ENCODE data around the gene PPP1R3G.
"Not testable (repeated sequence)": the region's sequence is repeated elsewhere in the genome, so short reads cannot be mapped to it uniquely, and the experiment has no call there.

Gene PPP1R3G

DNA sequence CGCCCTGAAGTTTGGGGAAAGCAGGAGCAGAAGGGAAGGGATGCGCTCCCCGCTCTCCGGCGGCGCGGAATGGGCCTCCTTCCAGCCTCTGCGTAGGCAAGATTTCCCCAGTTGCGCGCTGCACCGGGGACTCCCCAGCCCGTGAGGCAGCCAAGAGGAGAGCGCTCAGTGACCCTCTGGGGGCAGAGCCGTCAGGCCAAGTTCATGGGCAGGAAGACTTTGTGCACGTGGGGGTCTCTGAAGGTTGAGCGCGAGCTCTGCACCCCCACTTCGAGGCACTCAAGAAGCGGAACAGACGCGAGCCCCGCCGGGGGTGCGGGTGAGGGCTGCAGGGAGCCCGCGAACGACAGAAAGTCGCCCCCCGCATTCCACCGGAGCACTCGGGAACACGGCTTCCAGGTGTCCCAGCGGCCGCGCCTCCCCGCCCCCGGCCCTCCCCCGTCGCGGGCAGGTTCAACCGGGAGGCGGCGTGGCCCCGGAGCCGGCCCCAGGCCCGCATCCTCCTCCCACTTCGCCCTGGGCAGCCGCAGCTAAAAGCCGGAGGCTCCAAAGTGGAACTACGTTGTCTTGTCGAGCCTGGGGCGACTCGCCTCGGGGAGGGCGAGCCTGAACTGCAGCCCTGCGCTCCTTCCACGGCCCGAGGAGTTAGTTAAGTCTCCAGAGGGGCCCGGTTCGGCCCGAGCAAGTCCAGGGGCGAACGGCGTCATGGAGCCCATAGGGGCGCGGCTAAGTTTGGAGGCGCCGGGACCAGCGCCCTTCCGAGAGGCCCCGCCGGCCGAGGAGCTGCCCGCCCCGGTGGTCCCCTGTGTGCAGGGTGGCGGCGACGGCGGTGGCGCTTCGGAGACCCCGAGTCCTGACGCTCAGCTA, at the start of gene PPP1R3G:
TSS of gene PPP1R3G (plus strand) at position 561 of the 867 bp plus-strand sequence. CDS start at position 706, 145 bp downstream.
- no peak for DNase-seq

DNA sequence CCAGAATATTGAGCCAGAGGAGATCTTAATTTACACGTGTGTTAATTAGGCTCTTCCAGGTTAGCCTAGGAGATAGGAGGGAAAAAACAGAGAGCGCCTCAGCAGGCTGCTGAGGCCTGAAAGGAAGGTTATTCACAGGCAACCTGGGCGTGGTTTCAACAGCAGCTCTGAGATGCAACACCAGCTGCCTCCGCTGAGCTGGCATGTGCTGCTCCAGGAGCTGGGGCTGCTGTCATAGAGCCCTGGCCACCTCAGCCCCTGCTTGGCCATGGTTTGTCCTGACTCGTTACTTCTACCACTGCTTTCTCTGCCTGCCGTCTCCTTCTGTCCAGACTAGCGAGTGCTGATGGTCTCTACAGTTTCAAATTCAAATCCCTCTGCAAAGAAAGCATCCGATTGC, 48.9 kb upstream of the PPP1R3G start:
- DNase-seq: peak; percentile 36

DNA sequence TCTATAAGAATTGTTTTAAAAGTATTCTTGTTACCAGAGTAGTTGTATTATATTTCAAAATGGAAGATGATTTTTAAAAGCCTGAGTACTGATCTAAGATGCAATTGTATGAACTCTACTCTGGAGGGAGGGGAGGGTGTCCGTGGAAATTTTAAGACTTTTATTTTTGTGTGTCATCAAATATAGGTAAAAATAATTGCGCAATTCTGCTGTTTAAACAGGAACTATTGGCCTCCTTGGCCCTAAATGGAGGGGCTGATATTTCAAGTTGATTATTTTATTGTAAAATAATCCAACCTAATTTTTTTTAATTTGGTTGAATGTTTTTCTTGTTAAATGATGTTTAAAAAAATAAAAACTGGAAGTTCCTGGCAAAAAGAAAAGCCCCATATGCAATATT, 43.2 kb upstream of the PPP1R3G start:
- no peak for DNase-seq

DNA sequence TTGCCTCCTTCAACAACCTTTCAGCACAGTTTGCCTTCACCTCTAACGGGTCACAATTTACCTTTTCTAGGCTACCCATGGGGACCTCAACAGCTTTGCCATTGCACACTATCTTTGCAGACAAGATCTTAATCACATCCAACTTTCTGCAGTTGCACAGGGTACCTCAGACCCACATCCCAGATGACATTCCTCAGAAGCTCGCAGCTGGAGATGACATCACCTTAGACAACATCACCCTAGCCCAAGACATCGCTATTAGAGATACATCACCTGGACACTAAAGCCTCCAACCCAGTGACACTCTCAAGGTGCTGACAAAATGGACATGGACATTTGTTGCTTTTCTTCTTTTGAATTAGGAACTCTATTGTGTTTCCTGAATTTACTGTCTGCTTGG, 42.7 kb upstream of the PPP1R3G start:
- DNase-seq: no peak

DNA sequence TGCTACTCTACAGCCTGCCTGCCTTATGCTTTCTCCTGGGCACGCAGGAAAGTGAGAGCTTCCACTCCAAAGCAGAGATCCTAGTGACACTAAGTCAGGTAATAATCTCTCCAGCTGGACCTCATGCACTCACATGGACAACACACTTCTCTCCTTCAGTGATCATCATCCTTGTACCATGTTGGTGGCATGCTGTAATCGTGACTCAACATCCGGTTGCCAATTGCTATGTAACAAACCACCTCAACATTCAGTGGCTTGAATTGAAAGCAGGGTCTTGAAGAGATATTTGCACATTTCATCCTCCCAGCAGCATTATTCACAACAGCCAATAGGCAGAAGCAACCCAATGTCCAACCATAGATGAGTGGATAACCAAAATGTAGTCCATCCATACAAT, 40.3 kb upstream of the PPP1R3G start:
- DNase-seq: no peak

DNA sequence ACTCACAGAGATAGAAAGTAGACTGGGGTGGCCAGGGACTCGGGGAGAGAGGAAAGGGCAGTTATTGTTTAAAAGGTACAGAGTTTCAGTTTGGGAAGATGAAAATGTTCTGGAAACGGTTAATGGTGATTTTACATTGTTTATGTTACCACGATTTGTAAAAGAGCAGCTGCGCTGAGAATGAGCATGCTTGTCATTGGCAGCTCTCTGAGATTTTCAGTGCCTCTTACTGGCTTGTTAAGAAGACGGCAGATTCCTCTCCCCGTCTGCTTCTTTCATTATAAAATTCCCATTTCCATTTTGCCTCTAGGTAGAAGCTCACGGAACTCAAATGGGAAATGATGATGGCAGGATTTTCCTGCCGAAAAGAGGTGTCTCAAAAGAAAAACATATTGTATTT, 39.7 kb upstream of the PPP1R3G start:
- DNase-seq: no peak

DNA sequence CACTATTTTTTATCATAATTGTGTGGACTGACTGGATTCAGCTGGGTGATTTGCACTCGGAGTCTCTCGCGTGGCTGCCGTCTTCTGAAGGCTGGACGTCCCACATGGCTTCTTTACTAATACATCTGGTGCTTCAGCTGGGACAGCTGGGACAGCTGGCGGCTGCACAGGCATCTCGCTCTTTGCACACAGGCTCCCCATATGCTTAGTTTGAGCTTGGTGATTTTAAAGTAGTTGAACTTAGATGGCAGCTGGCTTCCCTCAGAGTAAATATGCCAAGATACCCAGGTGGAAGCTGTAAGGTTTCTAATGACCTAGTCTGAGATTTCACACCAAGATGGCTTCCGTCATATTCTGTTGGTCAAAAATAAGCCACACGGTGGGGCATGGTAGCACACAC, 38.7 kb upstream of the PPP1R3G start:
- no peak for DNase-seq

DNA sequence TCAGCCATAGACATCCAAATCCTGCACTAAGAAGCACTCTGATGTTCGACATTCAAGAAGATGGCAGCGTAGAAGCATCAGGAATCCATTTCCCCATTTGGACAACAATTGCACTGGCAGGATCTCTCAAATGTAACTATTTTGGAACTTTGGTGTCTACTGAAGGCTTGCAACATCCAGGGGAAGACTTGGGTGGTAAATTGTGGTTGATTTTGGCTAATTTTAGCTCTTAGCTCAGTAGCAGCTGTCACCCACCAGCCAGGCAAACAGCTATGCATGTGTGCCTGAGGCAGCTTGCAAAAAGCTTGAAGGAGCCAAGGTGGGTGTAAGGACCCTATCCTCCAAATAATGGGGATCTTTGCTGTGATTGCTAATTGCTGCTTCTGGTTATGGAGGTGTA, 35.1 kb upstream of the PPP1R3G start:
- no peak for DNase-seq

DNA sequence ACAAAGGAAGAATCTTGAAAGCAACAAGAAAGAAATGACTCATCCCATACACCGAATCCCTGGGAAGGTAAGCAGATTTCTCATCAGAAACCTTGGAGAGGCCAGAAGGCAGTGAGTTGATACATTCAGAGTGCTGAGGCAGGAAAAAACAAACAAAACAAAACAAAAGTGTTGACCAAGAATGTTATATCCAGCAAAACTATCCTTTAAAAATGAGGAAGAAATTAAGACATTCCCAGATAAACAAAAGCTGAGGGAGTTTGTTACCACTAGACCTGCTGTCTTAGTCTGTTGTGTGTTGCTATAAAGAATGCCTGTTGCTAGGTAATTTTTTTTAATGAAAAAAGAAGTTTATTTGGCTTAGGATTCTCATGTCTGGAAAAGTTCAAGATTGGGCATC, 33.7 kb upstream of the PPP1R3G start:
- no peak for DNase-seq

DNA sequence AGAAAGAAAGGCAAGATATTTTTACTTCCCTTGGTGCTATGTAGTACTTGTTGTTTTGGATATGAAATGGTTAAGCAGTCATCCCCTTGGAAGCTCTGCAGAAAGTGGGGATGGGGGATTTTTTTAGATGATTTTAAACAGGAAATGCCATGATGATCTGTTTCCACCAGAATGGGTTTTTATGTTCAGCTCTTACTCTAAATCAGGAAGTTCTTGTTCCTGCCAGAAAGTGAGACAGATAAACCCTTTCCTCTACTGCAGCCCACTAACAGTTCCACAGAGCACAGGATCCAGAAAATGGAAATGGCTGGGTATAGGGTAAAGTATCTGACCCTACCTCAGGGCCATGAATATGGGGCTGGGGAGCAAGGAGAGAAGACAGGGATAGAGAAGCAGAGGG, 32.1 kb upstream of the PPP1R3G start:
- no peak for DNase-seq

DNA sequence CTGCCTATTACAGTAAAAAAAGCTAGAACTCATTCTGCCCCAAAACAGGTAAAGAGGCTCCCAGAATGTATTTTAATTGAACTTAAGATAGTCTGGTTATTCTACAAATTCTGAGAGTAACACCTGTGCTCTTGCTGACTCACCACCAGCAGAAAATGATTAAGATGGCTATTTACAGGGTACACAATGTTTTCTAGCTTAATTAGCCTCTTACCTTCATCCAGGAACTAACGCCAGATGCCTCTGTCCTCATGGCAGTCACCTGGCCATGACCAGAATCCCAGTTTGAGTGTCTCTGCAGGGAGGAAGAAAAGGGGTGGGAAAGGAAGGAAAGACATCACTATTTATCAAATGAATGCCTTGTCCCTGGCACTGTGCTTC, 31.3 kb upstream of the PPP1R3G start:
- no peak for DNase-seq

DNA sequence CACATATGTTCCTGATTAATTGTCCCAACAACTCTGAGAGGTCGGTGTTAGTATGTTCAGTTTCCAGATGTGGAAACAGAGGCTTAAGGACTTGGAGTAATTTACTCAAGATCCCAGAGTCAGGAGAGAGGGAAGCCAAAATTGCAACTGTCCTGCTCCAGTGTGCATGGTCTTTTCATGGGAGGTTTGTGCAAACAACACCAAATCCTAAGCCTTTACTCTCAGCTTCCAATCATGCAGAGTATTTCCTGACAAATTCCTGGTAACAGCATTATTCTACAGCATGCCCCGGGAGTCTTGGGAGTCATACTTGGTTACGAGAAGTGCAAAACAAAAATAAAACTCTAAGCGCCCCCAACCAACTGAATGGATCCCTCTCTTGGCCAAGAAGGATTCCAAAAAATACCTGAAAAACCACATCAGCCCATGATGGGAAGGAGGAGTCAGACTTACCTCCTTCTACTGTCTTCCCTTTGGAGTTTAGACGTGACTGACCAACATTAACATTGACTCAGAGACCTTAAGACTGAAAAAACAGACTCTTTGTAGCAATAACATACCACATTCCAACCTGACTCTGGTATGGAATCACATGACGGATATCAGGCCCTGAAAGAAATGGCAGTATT, 30.8 kb upstream of the PPP1R3G start:
- DNase-seq: no peak

DNA sequence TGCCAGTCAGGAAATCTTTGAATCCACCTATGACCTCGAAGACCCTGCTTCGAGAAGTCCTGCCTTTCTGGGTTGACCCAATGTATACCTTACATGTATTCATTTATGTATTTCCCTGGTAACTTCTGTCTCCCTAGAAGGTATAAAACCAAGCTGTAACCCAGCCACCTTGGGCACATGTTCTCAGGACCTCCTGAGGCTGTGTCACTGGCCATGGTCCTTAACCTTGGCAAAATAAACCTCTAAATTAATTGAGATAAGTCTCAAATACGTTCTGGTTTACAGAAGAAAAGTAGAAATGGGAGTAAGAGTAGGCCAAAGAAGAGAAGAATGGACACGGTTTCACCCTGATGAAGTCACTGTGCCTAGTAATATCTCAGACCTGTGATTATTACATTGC, 30.0 kb upstream of the PPP1R3G start:
- DNase-seq: no peak

DNA sequence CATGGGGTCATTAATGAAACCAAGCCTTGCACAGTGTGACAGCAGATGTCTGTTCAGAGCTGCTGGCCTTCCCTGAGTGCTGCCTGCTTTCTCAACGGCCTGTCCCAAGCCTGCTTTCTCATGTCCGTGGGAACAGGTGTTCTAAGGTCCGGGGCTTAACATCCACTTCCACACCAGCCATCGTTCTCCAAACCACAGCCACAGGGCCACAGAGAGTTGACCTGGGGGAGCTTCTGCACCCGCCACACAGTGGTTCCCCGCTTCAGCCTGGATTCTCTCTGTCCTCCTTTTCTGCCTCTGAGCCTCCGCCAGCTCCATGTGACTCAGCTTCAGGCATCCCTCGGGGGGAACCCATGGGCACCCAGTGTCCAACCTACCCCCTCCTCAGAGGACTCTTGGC, 26.9 kb upstream of the PPP1R3G start:
- DNase-seq: no peak

DNA sequence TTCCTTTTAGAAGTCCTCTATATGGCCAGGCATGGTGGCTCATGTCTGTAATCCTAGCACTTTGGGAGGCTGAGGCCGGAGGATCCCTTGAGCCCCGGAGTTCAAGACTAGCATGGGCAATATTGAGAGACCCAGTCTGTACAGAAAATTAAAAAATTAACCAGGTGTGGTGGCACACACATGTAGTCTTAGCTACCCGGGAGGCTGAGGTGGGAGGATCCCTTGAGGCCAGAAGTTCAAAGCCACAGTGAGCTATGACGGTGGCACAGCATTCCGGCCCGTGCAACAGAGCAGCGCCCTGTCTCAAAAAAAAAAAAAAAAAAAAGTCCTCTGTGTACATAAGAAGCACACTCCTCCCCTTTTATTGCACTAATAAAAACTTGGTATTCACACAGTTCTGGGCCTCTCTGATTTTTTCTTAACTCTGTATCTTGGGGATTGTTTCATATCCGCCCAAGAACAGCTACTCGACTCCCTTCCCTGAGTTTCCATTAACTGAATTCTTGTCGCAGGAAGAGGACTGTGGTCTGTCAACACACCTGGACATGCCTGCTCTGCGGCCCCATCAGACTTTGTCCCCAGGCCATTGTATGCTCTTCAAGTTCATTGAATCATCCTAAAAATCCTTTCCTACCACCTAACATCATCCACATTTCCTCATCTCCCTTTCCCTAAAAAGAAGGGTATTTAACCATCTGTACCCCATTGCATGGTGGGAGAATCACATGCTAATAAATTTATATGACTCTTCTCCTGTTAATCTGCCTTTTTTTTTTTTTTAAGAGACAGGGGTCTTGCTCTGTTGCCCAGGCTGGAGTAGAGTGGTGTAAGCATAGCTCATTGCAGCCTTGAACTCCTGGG, 25.9 kb upstream of the PPP1R3G start:
- no peak for DNase-seq

DNA sequence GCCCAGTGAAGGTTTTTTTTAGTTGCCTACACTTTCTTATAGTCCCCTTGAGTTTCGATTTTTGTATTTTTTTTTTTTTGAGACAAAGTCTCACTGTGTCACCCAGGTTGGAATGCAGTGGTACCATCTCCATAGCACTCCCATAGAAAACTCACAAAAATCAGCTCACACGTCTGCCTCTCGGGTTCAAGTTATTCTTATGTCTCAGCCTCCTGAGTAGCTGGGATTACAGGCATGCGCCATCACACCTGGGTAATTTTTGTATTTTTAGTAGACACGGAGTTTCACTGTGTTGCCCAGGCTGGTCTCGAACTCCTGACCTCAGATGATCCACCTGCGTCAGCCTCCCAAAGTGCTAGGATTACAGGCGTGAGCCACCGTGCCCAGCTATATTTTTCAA, 24.7 kb upstream of the PPP1R3G start:
- DNase-seq: not testable (repeated sequence)

DNA sequence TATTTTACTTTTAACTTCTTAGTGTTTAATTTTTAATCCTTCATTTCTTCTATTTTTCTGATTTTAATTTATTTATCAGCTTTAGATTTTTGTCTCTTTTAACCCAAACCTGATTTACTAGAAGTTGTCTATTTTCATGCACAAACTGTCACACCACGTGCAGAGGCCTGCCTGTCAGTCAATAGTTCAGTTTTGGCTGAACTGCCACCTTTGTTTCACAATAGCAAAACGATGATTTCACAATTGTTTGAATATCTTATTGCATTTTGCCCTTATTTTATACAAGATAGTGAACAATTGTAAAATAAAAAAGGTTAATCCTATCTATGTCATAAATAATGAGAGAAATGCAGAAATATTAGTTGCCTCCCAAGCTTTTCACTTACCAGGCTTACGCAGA, 24.0 kb upstream of the PPP1R3G start:
- no peak for DNase-seq

DNA sequence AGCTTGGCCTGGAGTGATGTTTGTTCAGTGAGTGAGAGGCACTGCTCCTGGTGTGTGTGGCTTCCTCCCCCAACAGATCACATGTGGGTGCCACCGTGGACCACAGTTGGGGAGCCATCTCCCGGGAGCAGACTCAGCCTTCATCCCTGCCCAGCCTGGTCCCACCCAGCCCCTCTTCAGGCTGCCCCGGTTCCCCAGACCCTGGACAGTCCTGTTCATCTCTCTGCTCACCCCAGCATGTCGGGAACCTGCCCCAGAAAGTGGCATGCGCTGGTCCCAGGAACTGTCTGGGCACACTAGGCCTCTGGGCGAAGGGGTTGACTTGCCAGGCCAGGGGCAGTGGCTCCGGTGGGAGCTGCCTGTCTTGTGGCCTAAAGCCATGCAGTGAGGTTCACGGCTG, 21.5 kb upstream of the PPP1R3G start:
- no peak for DNase-seq

DNA sequence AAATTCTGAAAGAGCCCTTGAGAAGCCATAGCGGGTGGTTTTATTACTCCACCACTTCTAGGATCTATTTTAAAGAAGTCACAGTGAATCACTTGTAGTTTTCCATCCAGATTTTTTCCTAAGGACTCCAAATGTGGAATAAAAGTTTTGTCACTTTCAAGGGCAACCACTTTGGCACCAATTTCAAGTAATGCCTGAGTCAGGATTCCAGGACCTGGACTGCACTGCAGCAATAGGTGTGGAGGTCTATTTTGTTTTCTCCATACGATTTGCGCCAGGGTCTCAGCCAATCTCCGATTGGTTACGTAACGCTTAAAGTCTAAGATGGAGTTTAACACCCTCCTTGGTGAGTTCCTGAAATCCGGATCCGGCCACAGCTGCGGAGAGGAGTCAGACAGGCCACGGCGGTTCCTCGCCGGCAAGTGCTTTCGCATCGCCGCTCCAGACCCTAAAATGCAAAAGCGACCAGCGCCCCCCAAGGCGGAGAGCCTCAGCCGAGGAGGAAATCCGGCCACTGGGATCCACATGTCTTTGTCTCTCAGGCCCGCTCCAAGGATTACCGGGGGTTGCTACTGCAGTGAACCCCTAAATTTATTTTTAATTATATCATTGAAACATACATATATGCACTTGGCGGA, 18.6 kb upstream of the PPP1R3G start:
- DNase-seq: no peak

DNA sequence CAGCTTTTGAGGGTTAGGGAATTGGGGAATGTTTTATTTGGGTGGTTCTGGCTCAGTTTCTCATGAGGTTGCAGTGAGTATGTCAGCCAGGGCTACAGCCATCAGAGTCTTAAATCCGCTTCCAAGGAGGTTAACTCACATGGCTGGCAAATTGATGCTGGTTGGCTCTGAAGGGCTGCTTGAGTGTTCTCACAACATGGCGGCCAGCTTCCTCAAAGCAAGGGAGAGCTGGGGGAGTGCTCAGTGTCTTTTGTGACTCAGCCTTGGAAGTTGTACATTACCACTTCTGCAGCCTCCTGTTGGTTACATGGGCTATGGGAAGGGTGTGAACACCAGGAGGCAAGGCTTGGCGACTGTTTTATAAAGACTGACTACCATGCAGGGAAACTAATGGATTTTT, 17.8 kb upstream of the PPP1R3G start:
- DNase-seq: no peak

DNA sequence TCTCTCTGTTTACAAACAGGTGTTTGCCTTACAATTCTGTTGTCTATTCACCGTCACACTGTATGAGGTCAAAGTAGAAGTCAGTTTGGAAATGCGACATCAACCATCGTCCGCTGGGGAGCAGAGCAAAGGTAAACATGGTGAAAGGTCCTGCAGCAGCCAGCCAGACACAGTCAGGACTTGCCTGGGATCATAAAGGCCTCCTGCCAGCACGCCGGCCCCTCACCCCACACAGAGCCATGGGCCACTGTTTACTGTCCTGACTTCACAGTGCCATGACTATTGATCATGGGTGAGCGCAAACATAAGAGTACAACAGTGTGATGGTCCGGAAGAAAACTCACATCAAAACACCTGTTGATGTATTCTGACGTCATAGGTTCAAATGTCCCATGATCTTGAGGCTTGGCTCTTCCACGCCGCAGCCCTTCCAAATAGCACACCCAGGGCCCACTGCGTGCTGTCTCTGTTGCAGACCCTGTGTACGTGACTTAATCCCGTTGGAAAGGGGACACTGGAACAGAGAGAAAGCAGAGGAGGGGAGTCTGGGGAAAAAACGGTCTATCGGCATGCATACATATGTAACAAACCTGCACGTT, 16.9 kb upstream of the PPP1R3G start:
- no peak for DNase-seq

DNA sequence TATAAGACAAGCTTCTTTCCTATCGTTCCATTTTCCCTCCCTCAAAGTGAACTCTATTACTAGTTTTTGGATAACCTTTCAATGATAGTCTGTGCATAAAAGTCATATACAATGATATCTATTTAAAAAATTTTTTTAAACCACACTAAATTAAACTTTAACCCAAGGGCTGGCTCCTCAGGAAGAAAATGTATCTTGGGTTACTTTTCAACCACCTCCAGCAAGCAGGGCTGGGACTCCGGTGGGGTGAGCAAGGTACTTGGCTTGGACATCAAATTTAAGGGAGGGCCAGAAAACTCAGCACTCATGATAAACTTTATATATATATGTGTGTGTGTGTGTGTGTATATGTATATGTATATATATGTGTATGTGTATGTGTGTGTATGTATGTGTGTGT, 13.9 kb upstream of the PPP1R3G start:
- DNase-seq: no peak

DNA sequence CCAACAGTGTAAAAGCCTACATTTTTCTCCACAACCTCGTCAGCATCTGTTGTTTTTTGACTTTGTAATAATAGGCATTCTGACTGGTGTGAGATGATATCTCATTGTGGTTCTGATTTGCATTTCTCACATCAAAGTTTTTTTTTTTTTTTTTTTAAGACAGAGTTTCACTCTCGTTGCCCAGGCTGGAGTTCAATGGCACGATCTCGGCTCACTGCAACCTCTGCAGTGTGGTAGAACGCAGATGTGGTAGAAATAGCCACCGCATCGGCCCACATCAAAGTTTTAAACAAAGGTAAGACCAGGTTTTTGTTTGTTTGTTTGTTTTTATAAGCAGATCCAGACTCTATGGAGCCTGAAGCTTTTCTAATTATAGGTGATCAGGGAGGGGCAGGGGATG, 12.7 kb upstream of the PPP1R3G start:
- DNase-seq: no peak

Measured in NCI-H526 treated with DMSO at 0.1 percent for 48 hours (cell line).